ENCODE results near the gene RGPD5.
"Not testable (repeated sequence)": the region's sequence is repeated elsewhere in the genome, so short reads cannot be mapped to it uniquely, and the experiment has no call there.

The RGPD5 gene

DNA sequence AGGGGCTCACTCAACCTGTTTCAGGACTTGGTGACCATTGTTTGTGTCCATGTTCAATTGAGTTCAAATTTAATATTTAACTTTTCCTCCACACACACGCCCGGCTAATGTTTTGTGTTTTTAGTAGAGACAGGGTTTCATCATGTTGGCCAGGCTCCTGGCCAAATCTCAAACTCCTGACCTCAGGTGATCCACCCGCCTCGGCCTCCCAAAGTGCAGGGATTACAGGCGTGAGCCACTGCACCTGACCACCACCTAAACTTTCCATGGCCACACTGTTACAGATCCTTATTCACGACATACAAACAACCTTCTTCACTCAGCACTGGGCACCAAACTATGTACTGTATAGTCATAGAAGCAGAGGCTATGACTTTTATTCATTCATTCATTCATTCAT lies 100.0 kb downstream of the RGPD5 start:
- DNase-seq = not testable (repeated sequence)

DNA sequence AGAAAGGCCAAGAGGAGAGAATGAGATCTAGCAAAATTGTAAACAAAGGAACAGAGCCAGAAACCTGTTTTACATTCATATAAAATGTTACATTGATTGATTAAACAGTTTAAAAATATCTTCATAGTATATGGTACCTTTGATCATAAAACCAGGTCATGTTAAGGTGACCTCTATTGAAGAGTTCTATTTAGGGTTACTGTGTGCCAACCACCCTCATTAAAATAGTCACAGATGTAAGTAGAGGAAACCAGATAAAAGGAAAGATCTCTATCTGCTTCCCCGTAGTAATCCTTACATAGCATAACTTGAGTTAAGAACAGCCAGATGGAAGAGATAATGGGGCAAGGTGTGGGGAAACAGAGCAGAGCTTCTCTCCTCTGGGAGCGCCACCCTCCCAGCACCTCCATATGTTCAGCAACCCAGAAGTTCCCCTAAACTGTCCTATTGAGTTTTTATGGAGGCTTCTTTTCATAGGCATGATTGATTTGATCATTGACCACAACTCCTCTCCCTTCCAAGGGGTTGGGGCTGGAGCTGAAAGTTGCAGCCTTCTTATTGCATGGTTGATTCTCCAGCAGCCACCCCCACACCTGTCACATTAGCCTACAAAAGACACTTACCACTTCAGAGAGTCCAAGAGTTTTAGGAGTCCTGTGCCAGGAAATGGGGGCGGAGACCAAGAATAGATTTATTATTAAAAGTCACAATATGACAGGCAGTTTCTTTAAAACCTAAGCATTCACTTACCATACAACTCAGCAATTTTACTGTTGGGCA lies 101.2 kb downstream of the RGPD5 start:
- not testable (repeated sequence) for DNase-seq

DNA sequence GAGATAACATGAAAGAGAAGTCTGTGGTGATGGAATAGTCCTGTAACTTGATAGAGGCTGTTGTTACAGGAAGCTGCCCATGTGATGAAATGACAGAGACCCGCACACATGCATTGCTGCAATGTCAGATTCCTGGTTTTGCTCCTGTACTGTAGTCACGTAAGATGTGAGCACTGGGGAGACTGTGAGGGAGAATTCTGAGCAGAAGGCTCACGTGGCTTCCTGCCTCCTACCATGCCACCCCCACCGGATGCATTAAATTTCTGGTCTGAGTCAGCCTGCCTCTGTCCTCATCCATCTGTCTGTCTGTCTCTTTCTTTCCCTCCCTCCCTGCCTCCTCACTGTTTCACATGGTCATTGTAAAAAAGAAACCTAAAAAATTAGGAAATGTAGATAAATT lies 102.1 kb downstream of the RGPD5 start:
- DNase-seq = not testable (repeated sequence)

DNA sequence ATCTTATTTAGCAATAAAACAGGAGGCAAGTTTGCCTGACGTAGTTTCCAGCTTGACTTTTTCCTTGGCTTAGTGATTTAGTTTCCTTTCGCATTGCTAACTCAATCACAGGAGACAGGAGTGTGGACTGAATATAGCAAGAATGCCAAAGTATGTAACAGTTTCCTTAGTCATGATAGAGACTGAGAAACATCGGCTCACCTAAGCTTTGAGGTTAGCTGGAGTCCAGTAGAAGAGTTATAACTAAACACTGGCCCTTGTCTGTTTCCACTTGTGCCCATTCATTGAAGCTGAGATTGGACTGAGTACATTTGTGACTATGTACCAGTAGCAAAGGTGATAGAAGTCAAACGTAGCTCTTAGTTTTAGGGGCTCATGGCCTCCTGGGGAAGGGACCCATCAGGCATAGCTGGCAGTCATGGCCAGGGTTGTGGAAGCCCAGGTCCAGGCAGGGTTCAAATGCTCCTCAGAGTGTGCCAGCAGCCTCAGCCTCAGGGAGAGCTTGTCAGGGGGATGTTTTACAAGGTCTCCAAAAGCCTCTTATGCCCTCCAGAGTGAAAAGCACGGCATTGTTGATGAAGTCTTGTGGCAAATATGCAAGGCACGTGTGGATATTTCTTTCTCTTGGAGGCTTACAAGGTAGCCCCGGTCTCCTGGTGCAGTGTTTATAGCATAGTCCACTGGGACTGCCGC lies 103.8 kb downstream of the RGPD5 start:
- not testable (repeated sequence) for DNase-seq

DNA sequence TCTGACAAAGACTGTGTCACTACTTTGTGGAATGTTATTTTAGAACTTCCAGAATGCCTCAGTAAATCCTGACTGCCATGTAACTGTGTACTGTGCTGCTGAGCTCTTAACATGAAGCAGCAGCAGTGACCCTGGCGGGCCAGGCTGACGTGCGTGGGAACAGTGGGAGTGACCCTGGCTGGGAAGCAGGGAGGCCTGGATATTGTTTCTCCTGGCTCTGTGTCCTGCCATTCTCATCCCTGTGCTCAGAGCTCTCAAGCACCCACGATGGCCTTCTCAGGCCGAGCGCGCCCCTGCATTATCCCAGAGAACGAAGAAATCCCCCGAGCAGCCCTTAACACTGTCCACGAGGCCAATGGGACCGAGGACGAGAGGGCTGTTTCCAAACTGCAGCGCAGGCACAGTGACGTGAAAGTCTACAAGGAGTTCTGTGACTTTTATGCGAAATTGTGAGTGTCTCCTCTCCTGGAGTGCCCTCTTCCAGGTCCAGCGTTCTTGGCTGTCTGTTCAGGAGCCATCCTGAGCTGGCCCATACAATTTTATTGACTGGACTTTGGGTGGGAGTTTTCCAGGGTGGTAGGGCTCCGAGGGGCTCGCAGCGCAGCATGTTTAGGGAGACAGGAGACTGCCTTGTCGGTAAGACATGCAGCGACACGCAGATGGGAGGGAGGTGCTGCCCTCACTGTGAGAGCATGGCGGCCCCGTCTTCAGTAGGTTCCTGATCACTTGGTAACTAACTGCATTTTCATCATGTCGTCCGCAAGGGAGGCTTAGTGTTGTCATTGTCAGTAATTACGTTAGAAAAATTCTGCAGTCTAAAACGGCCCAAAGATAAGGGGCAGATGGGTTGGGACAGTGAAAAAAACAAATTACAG lies 104.6 kb downstream of the RGPD5 start, which contains the start of gene LIMS3:
LIMS3 (plus strand) TSS at position 227 of the 875 bp plus-strand sequence; CDS start at position 268, 41 bp downstream.
- not testable (repeated sequence) for DNase-seq

DNA sequence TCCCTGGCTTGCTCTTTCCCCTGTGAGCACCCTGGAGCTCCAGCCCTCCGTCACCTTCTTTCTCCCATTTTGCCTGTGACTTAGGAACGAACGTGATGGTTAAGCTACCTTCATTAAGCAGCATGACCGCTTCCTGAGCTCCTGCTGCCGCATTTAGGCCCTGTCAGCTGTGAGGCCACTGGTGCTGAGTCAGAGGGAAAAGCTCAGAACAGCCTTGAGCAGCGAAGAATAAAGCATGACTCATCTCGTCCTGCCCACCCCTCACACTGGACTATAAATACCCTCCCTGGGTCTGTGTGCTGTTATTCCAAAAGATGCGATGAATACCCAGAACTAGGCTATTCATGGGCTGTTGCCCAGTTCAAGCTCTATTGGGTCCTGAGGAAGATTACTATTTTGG lies 111.7 kb downstream of the RGPD5 start:
- DNase-seq = not testable (repeated sequence)

Data from AML-193 (cell line).